Ovary (tissue), 3 donors: Measurements from ENCODE around the gene HS3ST6.

Experiments
- POLR2A ChIP-seq: fragments of 450-650 bp; IDR thresholded peaks from one replicate; pipeline ENCODE4 v1.6.1; 2017; ENCODE audit warnings: antibody characterized with exemption, mild to moderate bottlenecking, moderate library complexity
- TF ChIP-seq, protein P1 (sequence below), 3 donors: fragments of 450-650 bp in 2 of 3; fragments of 200-600 bp in 1 of 3; IDR thresholded peaks; one replicate each; pipeline versions ENCODE4 v1.5.1 to v1.8.0; 2016 to 2022; ENCODE audit warnings: antibody characterized with exemption in 3 of 3, mild to moderate bottlenecking in 1 of 3
- donor health status: DM: no; HTN: no; CAD: no.

DNA sequence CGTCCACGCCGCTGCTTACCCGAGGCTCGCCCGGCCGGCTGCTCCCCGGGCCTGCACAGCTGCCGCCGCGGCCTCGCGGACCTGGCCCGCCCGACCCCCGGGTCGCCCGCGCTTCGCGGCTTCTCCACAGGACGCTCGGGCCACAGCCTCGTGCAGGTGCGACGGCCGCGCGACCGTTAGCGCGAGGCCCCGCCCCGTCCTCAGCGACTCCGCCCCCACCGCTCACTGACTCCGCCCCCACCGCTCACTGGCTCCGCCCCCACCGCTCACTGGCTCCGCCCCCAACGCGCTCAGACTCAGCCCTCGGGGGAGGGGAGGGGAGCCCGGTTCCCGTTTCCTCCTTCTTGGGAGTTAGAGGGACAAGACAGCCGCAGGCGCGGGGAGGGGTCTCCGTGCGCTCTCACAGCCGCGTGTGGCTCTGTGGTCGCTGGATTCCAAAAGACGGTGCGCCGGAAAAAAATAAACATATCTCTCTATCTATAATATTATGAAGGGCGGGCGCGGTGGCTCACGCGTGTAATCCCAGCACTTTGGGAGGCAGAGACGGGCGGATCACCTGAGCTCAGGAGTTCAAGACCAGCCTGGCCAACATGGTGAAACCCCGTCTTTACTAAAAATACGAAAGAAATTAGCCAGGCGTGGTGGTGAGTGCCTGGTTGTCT lies 46.1 kb downstream of the HS3ST6 start, which contains the start of gene MEIOB:
- no peak for TF ChIP-seq POLR2A
- TF ChIP-seq, protein P1, sequence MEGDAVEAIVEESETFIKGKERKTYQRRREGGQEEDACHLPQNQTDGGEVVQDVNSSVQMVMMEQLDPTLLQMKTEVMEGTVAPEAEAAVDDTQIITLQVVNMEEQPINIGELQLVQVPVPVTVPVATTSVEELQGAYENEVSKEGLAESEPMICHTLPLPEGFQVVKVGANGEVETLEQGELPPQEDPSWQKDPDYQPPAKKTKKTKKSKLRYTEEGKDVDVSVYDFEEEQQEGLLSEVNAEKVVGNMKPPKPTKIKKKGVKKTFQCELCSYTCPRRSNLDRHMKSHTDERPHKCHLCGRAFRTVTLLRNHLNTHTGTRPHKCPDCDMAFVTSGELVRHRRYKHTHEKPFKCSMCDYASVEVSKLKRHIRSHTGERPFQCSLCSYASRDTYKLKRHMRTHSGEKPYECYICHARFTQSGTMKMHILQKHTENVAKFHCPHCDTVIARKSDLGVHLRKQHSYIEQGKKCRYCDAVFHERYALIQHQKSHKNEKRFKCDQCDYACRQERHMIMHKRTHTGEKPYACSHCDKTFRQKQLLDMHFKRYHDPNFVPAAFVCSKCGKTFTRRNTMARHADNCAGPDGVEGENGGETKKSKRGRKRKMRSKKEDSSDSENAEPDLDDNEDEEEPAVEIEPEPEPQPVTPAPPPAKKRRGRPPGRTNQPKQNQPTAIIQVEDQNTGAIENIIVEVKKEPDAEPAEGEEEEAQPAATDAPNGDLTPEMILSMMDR (IDR thresholded peaks at IDR 0.05): no peak
